Stimulated activated CD4-positive, alpha-beta T cell treated with anti-CD3 and anti-CD28 coated beads, Interleukin-1b, Interleukin-23, amount 100 ng/mL, for 24 hours (primary cell): ENCODE data around the gene LRRC8D.

Experiments used
- DNase-seq, 4 experiments: peaks; one replicate each; pipeline ENCODE4 v3.0.0-alpha.2; 2020; ENCODE audit warnings: low read depth in 4 of 4, low spot score in 1 of 4

The LRRC8D gene

DNA sequence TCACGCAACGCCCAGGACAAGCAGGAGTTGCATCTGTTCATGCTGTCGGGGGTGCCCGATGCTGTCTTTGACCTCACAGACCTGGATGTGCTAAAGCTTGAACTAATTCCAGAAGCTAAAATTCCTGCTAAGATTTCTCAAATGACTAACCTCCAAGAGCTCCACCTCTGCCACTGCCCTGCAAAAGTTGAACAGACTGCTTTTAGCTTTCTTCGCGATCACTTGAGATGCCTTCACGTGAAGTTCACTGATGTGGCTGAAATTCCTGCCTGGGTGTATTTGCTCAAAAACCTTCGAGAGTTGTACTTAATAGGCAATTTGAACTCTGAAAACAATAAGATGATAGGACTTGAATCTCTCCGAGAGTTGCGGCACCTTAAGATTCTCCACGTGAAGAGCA is 113.6 kb downstream of the LRRC8D start:
- DNase-seq, result no peak

DNA sequence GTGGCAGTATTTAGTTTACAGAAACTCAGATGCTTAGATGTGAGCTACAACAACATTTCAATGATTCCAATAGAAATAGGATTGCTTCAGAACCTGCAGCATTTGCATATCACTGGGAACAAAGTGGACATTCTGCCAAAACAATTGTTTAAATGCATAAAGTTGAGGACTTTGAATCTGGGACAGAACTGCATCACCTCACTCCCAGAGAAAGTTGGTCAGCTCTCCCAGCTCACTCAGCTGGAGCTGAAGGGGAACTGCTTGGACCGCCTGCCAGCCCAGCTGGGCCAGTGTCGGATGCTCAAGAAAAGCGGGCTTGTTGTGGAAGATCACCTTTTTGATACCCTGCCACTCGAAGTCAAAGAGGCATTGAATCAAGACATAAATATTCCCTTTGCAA is 114.4 kb downstream of the LRRC8D start:
- DNase-seq, result no peak

DNA sequence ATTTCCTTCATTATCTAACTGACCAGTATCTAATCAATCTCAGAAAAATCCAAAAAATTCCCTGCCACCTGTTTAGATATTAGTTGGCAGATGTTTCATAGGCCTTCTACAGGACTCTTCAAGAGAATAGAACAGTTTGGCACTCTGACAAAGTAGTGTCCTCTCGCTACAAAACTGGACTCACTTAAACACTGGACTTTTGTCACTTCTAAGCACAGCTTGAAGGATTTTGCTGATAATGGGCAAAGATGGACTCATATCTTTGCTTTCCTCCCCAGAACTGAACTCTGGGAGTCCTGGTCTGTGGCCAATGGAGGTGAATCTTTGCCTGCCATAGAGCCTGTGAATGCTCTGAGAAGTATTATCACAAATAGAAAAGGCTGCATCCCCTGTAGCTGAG is 115.9 kb downstream of the LRRC8D start:
- no peak for DNase-seq

DNA sequence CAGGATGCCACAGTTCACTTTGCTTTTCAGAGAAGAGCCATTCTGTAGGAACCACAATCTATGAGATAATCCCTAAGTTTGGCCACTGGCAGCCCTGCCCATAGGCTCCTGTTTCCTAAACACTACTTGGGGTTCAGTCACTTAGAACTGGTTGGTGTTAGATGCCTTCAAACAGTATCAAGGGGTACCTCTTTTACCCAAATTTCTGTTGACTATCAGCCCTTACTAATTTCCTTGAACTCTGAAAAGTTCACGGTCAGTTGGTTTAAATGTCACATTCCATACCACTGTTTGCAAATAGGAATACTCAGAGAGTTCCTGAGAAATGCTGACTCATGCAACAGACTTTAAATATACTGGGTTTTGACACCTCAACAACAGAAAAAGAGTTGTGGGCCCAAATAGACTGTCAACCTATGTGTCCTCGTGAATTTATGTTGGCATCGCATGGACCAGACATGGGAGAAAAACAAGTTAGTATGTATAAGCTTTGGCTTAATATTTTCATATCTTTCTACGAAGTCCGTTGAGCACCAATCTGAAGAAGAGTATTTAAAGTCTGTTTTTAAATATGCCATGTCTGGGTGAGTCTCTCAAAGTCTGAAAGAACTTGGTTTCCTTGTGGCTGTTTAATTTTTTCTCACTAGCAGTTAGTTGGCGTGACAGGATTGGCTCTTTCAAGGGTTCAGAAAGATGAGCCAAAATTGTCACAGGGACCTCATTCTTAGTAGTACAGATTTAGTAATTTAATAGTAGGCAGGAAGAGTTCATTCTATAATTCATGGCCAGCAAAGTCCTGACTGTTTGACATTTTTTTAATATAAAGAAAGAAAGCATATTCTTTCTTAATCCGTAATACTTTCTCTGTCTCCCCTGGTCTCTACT is 117.6 kb downstream of the LRRC8D start:
- DNase-seq, result no peak

DNA sequence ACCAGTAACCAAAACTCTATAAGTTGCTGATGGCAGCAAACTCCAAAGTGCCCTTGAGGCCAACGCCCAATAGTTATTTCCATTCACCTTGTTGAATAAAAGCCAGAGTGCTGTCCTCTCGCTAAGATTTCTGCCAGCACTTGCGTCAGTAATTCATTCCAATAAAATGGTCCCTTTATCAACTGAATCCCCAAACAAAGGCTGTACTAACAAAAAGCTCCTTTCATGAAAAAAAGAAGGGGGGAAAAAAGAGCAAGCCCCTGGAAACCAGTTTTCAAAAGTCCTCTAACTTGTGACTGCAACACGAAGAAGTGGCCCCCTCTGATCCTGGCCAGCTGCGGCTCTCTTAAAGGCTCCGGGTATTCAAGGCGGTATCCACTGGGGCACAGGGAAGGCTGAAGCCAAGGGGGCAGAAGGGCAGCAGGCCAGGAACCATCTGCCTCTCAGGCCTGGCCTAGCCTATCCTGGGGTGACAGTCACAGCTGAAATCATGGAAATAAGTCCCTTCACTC is 118.3 kb downstream of the LRRC8D start:
- DNase-seq, result no peak

DNA sequence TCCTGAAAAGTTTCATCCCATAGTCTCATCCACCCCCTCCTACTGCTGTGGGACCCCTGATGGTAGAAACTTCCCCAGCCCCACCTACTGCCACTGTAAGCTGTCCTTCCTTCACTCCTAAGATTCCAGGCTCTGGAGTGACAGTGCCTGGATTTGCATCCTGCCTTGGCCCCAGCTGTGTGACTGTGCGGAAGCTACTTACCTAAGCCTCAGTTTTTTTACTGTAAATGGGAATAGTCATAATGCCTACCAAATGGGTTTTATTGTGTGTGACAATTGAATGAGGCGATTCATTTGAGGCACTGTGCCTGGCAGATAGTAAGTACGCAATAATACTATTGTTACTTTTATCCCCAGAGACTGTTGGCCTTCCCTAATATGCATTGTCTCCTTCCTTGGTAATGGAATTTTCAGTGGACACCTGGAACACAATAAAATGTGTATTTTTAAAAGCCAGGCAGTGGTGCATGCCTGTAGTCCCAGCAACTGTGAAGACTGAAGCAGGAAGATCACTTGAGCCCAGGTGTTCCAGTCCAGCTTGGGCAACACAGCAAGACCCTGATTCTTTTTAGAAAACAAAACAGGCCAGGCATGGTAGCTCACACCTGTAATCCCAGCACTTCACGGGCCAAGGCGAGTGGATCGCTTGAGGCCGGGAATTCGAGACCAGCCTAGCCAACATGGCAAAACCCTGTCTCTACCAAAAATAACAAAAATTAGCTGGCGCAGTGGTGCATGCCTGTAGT is 119.0 kb downstream of the LRRC8D start:
- DNase-seq, result no peak

DNA sequence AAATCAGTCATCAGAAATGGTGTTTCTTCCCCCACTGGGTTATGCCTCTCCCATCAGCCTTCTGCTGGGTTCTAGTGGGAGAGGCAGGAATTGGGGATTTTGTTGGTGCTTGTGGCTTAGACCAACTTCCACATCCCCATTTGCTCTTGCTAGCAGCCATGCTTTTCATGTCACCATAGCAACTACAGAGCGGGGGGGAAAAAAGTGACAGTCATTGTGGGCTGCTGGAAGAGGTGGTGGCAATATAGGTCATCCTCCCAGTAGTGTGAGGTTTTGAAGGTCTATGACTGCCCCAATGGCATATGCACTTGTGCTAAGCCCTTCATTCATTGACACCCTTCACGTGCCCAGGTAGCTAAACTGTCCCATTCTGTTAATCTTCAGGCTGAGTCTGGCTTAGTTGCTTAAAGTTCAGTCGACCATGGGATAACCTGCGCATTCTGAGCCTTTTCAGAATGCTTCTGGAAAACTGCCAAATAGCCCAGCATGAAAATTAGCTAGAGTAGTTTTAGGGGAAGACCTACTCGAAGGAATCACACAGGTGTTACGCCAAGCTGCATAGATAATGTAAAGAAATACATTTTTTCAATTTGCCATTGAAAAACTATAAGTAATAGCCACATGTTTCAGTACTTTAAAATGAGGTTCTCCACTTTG is 120.4 kb downstream of the LRRC8D start:
- DNase-seq, result no peak

DNA sequence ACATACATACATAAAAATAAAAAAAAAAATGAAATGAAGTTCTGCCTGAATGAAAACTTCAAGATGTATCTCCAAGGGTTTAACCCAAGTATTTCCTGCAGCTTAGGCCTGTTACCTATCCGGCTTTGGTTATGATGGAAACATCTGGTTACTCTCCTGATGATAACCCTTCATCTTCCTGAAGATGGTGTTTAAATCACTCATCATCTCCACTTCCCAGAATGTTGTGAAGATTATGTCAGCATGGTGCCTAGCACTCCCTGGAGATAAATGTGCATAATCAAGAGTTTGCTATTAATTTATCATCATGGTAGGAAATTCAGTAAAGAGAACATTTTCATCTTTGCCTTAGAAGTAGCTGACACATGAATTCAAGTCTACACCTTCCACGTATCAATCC is 121.2 kb downstream of the LRRC8D start:
- no peak for DNase-seq

DNA sequence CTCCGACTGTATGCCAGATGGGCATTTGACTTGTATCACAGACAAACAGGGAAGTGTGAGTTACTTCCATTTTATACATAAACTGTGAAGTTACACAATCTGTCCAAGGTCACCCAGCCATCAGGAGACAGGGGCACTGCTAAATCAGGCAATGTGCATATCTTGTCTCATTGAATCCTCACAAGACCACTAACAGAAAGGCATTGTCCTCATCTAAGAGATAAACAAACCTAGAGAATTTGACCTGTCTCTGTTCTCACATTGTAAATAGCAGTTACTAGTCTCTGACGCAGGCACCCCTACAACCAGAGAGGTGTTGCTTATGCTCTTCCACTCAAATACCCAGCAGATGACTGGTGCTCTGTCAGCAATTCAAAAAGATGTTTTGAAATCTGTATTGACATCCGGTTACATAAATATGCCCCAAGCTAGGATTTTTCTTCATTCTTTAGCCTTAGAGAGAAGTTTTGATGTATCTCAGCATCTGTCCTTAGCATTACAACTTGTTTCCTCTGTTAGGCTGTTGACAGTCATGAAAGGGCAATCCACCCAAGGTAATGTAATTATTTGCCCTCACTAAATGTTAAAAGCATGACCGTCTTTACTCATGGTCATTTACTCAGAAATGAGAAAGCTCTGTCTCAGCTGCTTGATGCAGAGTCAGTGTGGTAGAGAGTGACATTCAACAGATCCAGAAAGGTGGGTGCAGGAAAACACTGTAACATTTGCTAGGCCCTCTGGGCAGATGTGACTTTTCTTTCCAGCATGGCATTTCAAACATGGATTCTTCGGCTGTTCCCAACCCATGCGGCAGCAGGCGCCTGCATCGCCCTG is 122.2 kb downstream of the LRRC8D start:
- DNase-seq, result no peak

DNA sequence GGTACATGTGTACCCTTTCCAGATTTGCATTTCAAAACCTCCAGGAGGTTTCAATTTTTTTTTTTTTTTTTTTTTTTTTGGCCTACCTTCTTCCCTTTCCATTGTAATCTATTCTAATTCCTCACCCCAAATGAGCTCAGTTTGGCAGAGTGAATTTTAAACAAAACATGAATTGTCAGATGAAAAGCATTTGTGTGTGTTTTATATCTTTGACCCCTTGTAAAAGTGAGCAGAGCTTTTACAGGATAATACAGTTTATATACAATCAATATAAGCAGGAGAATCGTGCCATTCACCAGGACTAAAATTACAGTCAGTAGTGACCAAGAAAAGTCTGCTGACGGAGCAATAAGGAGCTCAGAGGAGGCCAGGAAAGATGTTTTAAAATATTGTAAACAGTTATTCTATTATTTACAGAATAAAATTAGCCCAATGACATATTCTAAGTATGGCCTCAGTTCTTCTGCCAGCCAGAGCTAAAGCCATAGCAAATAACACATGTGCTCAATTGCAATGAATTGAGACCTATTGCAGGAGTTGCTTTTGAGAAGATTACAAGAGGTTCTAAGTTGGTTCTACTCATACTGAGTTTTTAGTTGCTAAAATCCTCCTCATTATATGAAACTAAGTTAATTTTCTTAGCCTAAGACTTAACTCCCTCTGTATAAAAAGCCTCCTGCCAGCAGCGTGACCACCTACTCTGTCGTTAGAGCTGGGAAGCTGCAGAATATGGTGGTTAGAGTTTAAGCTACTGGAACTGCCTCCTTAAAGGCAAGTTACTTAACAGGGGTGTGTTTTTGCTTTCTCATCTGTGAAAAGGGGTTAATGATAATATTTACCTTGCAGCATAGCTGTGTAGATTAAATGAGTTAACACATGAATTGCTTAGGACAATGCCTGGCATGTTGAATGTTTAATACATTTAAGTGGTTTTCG is 123.3 kb downstream of the LRRC8D start:
- DNase-seq, result no peak

DNA sequence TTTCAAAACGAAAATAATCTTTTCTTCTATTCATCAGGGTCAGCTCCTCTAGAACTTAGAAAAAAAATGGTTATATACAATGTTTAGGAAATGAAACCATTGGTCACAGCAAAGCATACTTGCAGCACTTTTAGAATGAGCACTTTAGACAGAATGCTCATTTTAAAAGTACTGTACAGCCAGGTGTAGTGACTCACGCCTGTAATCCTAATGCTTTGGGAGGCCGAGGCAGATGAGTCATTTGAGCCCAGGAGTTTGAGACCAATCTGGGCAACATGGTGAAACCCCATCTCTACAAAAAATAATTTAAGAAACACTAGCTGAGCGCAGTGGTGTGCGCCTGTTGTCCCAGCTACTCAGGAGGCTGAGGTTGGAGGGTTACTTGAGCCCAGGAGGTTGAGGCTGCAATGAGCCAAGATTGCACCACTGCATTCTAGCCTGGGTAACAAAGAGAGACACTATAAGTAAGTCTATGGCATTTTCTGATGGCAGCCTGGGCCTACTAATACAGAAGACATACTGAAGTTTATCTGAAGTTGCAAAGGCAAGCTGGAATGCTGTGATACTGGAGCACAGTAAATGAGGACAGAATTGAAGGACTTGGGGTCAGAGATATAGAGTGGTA is 125.1 kb downstream of the LRRC8D start:
- DNase-seq, result no peak

DNA sequence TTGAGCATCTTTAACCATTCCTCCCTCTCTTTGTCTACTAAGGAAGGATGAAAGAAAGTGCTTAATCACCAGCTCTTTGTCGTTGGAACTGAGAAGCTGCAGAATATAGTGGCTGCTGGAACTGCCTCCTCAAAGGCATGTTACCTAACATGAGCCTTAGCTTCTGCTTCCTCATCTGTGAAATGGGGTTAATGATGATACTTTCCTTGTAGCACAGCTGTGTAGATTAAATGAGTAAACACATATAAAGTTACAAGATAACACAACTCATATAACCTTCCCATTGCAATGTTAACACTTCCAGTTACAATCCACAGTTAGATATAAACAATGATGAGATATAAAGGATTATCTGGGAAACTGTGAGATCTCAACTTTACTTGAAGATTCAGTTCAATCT is 125.7 kb downstream of the LRRC8D start:
- no peak for DNase-seq

DNA sequence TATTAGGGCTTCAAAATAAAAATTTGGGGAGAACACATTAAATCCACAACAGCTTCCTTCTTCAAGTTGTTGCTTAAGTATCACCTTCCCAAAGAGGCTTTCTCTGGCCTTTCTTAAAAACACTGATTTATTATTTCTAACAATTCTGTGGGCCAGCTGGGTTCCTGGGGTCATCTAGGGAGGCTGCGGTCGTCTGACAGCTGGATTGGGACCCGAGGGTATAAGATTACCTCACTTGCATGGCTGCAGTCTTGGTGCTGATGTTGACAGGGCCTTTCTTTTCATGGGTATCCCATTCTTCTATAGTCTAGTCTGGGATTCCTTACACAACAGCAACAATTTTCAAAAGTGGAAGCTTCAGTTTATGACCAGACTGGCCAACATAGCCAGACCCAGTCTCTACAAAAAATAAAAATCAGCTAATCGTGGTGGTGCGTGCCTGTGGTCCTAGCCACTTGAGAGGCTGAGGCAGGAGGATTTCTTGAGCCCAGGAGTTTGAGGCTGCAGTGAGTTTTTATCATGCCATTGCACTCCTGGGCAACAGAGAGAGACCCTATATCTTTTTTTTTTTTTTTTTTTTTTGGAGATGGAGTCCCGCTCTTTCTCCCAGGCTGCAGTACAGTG is 128.0 kb downstream of the LRRC8D start:
- no peak for DNase-seq

DNA sequence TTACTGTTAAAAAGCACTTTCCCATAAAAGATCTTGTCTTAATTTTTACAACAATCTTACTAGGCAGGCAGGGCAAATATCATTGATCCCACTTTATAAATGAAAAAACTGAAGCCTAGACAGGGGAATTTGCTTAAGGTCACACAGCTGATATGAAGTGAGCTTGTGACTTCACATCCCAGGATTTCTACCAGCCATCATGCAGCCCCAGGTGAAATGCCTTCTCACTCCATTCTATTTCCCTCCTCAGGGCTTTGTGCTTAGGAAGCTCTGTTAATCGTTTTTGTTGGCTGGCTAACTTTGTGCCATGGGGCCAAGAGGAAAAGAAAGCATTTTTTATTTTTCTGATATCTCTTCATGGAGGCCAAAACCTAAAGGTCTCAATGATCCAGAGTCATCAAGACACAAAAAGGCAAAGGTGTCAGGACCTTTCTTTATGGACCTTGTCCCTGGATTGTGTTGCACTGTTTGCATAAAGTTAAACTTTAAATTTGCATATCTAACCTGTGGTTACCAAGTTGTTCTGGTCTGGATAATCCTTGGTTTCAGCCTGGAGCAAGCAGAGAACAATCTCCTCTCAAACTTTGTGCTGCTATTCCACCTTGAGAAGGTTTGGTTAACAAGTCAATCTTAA is 129.3 kb downstream of the LRRC8D start:
- DNase-seq, result no peak

DNA sequence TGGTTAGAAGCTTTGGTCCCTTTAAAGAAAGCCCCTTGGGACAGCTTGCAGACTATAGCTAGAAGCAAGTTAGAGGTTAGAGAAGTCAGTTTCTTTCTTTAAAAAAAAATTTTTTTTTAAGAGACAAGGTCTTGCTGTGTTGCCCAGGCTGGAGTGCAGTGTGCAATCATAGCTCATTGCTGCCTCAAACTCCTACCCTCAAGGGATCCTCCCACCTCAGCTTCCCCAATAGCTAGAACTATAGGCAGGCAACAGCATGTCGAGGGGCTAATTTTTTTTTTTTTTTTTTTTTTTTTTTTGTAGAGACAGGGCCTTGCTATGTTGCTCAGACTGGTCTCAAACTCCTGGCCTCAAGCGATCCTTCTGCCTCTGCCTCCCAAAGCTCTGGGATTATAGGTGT is 129.9 kb downstream of the LRRC8D start:
- no peak for DNase-seq

DNA sequence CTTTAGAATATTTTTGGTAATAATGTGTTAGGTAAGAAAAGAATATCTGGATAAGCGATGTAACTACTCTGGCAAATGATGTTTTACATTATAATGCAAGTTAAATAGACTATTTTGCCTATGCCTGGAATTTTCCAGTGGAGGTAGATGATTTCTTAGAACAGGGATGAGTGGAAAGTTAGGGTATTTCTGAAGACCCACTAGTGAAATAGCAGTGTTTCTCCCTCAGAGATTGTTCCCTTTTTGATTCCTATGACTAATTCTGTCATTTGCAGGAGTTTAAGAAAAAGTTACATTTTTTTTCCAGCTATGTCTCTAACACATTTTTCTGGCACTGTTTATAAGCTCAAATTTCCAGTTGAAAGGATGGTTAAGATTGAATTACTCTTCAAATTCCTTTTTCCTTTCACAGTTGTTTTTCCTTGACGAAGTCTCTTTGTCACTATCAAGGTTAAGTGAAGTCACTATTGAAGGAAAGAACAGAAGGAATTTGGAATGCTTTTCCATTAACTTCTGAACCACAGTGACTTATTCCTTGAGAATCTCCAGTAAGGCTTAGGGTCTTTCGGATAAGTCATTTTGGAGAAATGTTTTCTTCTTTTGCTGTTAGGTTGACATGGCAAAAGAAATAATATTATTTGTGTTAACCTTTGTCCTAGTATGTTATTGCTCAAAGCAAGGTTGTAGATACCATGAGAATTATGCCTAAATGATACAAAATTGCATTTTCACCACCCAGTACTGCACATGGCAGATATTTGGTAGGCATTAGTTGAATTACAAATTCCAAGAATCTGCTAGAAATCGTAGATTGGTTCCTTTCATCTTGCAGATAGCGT is 131.2 kb downstream of the LRRC8D start:
- no peak for DNase-seq

DNA sequence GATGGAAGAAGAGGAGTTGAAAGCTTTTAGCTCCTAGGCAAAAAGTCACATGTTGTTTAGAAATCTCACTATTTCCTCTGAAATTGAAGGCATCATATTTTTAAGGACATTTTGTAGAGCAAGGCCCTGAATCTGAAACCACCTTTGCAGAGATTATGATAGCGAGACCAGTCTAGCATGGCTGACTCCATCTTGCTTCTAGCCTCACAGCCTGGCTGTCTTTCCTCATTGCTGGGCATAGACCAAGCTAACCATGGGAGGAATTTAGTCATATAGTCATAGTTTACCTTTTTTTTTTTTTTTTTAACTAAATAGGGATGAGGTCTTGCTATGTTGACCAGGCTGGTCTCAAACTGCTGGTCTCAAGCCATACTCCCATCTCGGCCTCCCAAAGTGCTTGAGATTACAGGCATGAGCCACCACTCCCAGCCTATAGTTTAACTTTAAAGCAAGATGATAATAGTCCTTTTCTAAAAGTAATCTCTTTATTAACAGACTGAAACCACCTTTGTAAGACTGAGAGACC is 131.8 kb downstream of the LRRC8D start:
- no peak for DNase-seq
